Chondrocyte (in vitro differentiated cells): ENCODE measurements around the gene KRT81. TPM values are rescaled to one million over a fixed set of nuclear protein-coding genes. Genes with fewer than 3 reads are reported as not detected.

Experiments
- DNase-seq: peaks from one replicate; pipeline ENCODE4 v3.0.0; 2021; ENCODE audit warnings: mixed read lengths, low spot score
- H3K27ac Mint-ChIP-seq: one replicate; pipeline ENCODE4 v1.8.0; 2021; ENCODE audit warnings: mild to moderate bottlenecking, moderate library complexity, mixed read lengths; ENCODE audit not compliant: unreplicated experiment
- H3K27me3 Mint-ChIP-seq: 2 replicates; pipeline ENCODE4 v1.8.0; 2021; ENCODE audit warnings: low read depth, mixed read lengths
- H3K36me3 Mint-ChIP-seq: 2 replicates; pipeline ENCODE4 v1.8.0; 2021; ENCODE audit warnings: low read depth, mixed read lengths
- H3K4me1 Mint-ChIP-seq: 2 replicates; pipeline ENCODE4 v1.8.0; 2021; ENCODE audit warnings: low read depth, mild to moderate bottlenecking, mixed read lengths
- H3K4me3 Mint-ChIP-seq: one replicate; pipeline ENCODE4 v1.8.0; 2021; ENCODE audit warnings: mild to moderate bottlenecking, moderate library complexity, mixed read lengths; ENCODE audit not compliant: unreplicated experiment
- H3K9me3 Mint-ChIP-seq: 2 replicates; pipeline ENCODE4 v1.8.0; 2021; ENCODE audit warnings: low read depth, mixed read lengths
- total RNA-seq: library from RNA; stranded (reverse); gene quantifications from 3 replicates; pipeline ENCODE4 v1.2.1, GENCODE V29; 2021
- TF ChIP-seq, protein P1 (sequence below): fragments of 200-600 bp; sonication (generic); IDR thresholded peaks from 2 replicates; pipeline ENCODE4 v1.5.0; 2021; ENCODE audit warnings: antibody characterized with exemption, mild to moderate bottlenecking, moderate library complexity

Gene KRT81
- total RNA-seq, 1 donor from 2014 or later = 1.3 TPM

DNA sequence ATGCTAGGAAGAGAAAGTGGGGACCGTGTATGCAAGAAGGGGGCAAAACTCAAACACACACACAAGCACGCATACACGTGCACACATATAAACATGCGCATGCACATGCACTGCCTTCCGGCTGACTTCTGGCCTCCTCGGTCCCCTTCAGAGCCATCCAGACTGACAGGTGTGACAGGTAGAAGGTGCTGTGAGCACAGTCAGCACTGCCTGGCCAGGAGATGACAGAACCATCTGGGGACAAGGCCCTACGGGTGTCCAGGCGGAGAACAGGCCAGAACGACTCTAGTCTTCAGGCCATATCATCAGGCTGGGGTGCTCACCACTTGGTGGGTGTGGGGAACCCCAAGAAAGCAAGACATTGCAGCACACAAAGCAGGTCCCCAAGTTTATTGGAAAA is 22.6 kb upstream of the KRT81 start:
- DNase-seq = no peak
- no peaks in the 10 kb centered on the region for H3K9me3 Mint-ChIP-seq
- H3K27ac Mint-ChIP-seq = no peak overlapping the region
- H3K4me3 Mint-ChIP-seq = no peak overlapping the region
- peaks cover 2% of the 10 kb centered on the region for H3K4me1 Mint-ChIP-seq
- no peaks in the 10 kb centered on the region for H3K36me3 Mint-ChIP-seq
- peaks cover 28% of the 10 kb centered on the region for H3K27me3 Mint-ChIP-seq
- TF ChIP-seq, protein P1, sequence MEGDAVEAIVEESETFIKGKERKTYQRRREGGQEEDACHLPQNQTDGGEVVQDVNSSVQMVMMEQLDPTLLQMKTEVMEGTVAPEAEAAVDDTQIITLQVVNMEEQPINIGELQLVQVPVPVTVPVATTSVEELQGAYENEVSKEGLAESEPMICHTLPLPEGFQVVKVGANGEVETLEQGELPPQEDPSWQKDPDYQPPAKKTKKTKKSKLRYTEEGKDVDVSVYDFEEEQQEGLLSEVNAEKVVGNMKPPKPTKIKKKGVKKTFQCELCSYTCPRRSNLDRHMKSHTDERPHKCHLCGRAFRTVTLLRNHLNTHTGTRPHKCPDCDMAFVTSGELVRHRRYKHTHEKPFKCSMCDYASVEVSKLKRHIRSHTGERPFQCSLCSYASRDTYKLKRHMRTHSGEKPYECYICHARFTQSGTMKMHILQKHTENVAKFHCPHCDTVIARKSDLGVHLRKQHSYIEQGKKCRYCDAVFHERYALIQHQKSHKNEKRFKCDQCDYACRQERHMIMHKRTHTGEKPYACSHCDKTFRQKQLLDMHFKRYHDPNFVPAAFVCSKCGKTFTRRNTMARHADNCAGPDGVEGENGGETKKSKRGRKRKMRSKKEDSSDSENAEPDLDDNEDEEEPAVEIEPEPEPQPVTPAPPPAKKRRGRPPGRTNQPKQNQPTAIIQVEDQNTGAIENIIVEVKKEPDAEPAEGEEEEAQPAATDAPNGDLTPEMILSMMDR = no peak

DNA sequence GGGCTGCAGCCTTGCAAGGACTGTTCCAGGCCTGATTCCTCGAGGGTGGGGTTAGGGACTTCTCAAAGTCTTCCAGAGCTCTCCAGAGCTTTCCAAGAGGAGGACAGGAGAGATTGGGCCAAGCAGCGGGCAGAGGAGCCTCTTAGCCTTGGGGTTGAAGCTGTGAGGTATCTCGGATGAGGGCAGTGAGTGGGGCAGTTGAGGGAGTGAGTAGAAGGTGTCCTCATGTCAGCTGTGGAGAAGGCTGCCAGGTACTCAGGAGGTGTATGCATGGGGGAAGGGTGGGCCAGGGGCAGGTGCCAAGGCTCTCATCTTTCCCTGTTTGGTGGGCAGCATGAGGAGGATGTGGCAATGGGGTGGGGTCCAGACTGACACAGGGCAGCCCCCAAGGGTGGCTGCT is 22.1 kb upstream of the KRT81 start:
- Mint-ChIP-seq H3K4me3 (no peak overlapping the region), H3K27me3 (peaks cover 25% of the 10 kb centered on the region), H3K36me3 (no peaks in the 10 kb centered on the region), H3K27ac (no peak overlapping the region), H3K4me1 (peaks cover 6% of the 10 kb centered on the region), H3K9me3 (no peaks in the 10 kb centered on the region)
- TF ChIP-seq, protein P1 = no peak
- DNase-seq = no peak

- Mint-ChIP-seq H3K4me1 (peaks cover 16% of the 10 kb centered on the region), H3K27me3 (peaks cover 23% of the 10 kb centered on the region), H3K27ac (no peak overlapping the region), H3K9me3 (no peaks in the 10 kb centered on the region), H3K4me3 (no peak overlapping the region), H3K36me3 (no peaks in the 10 kb centered on the region)
- no peak for DNase-seq
- TF ChIP-seq, protein P1 = no peak
Measured at GRCh38 chr12:52312086-52312485, 20.8 kb upstream of the KRT81 start.

DNA sequence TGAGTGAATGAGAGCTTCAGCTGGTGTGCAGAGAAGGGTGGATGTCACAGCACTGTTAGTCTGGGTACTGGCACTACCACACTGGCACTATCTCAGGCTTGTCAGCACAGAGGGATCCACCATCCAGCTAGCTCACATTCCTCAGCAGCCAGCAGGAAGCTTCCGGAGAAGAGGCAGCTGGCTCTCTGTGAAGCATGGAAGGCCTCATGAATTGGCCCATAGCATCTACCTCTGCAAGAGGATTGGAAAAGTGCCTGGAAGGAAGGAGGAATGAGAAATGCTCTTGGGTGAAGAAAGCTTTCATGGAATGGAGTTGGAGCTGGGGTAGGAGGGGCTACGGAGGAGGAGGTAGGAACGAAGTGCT is 19.9 kb upstream of the KRT81 start:
- TF ChIP-seq, protein P1 = no peak
- no peaks in the 10 kb centered on the region for H3K36me3 Mint-ChIP-seq
- H3K4me1 Mint-ChIP-seq = peaks cover 16% of the 10 kb centered on the region
- DNase-seq = no peak
- no peak overlapping the region for H3K4me3 Mint-ChIP-seq
- H3K27me3 Mint-ChIP-seq = peaks cover 23% of the 10 kb centered on the region
- no peaks in the 10 kb centered on the region for H3K9me3 Mint-ChIP-seq
- H3K27ac Mint-ChIP-seq = no peak overlapping the region

DNA sequence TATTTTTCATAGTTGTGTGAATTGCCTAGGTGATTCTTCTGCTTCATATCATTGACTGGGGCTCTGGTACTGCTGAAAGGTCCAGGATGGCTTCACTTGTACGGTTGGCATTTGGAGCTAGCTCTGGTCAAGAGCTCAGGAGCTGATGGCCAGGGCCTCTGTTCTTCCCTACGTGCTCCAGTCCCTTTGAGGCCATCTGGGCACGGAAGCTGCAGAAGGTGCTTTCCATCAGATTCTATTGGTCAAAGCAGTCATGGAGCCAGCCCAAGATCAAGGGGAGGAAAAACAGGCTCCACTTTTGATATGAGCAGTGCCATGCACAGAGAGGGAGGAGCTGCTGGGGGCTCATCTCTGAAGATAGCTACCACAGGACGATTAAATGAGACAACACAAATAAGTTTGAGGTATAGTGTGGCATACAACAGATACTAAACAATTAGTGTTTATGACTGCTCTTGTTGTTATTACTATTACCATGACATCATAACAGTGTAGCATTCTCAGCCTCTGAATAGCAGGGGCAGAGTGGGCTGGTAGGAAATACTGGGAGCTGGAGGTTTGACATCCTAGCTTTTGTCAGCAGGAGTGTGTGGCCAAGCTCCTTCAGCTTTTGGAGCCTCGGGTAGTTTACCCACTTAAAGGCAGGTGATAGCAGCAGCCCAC is 19.4 kb upstream of the KRT81 start:
- TF ChIP-seq, protein P1 = no peak

More for the DNA sequence above, 19.4 kb upstream of the KRT81 start:
- Mint-ChIP-seq H3K27me3 (peaks cover 25% of the 10 kb centered on the region), H3K9me3 (no peaks in the 10 kb centered on the region), H3K4me3 (no peak overlapping the region), H3K4me1 (peaks cover 16% of the 10 kb centered on the region), H3K27ac (no peak overlapping the region), H3K36me3 (no peaks in the 10 kb centered on the region)
- no peak for DNase-seq
